BJ (cell line): ENCODE results near the gene PLBD2. TPM values are rescaled to one million over a fixed set of nuclear protein-coding genes. Genes with fewer than 3 reads are reported as not detected.

ENCODE experiments used
- CTCF ChIA-PET: fragments of 350-600 bp; formaldehyde crosslinking; extraction: SDS; loops from one replicate; lab custom pipeline; 2021; ENCODE audit warnings: antibody characterized with exemption, inconsistent platforms; lab: Yijun Ruan, JAX
- POLR2A ChIA-PET: fragments of 300-600 bp; sonication (Branson Sonifier 250); formaldehyde crosslinking; extraction: SDS; loops from one replicate; lab custom pipeline; 2021; ENCODE audit warnings: antibody characterized with exemption; lab: Charles Lee
- DNase-seq: peaks from one replicate; pipeline ENCODE4 v3.0.0-alpha.2; 2011; ENCODE audit warnings: low read depth
- H3K27me3 ChIP-seq: 2 replicates; pipeline ENCODE4 v1.6.0; 2011; ENCODE audit warnings: low read length; ENCODE audit not compliant: control insufficient read depth, insufficient read depth
- H3K36me3 ChIP-seq: 2 replicates; pipeline ENCODE4 v1.5.1; 2011; ENCODE audit warnings: low read length; ENCODE audit not compliant: control insufficient read depth, insufficient read depth
- H3K4me3 ChIP-seq: 2 replicates; pipeline ENCODE4 v1.5.1; 2011; ENCODE audit warnings: low read depth, mild to moderate bottlenecking, control low read depth, low read length
- polyA plus RNA-seq: library from polyadenylated mRNA; depleted of rRNA; stranded (reverse); fragments of >200 nt; gene quantifications from 2 replicates; pipeline ENCODE4 v1.2.3, GENCODE V29; 2011
- TF ChIP-seq, protein P1 (sequence below): IDR thresholded peaks from 2 replicates; pipeline ENCODE4 v1.5.1; 2011; ENCODE audit warnings: low read depth, mild to moderate bottlenecking, control low read depth, inconsistent platforms, low read length, moderate library complexity; ENCODE audit not compliant: insufficient read depth

The PLBD2 gene
- polyA plus RNA-seq, 1 experiment: 30.9 TPM

DNA sequence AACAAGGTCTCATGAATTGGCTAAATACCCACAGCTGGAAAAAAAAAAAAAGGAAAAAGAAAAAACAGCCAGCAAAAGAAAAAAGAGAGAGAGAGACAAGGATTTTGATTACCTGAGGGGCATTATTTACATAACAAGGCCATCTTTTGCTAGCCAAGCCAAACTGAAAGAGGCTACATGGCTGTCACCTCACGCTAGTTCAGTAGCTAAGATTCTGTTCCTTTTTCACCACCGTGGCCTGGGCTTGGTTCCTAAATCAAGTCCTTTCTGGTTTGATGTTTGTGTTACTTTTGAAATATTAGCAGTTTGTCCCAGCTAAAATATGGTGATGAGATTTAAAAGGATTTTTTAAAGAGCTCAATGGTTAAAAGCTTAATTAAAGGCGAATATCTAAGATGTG is 47.3 kb downstream of the PLBD2 start:
- ChIA-PET POLR2A (no interaction called here), CTCF (interaction anchor here (1.0 to 1.8 kb wide), 2 partner anchors 20 to 37 kb away, joined by 3 to 6 read pairs; no protein-coding TSS in a partner anchor)
- no peak for DNase-seq
- peaks cover 2% of the 10 kb centered on the region; the same call in 1 of the 2 replicates for H3K27me3 ChIP-seq
- H3K4me3 ChIP-seq: no peak overlapping the region
- H3K36me3 ChIP-seq: no peaks in the 10 kb centered on the region
- TF ChIP-seq, protein P1, sequence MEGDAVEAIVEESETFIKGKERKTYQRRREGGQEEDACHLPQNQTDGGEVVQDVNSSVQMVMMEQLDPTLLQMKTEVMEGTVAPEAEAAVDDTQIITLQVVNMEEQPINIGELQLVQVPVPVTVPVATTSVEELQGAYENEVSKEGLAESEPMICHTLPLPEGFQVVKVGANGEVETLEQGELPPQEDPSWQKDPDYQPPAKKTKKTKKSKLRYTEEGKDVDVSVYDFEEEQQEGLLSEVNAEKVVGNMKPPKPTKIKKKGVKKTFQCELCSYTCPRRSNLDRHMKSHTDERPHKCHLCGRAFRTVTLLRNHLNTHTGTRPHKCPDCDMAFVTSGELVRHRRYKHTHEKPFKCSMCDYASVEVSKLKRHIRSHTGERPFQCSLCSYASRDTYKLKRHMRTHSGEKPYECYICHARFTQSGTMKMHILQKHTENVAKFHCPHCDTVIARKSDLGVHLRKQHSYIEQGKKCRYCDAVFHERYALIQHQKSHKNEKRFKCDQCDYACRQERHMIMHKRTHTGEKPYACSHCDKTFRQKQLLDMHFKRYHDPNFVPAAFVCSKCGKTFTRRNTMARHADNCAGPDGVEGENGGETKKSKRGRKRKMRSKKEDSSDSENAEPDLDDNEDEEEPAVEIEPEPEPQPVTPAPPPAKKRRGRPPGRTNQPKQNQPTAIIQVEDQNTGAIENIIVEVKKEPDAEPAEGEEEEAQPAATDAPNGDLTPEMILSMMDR: no peak

DNA sequence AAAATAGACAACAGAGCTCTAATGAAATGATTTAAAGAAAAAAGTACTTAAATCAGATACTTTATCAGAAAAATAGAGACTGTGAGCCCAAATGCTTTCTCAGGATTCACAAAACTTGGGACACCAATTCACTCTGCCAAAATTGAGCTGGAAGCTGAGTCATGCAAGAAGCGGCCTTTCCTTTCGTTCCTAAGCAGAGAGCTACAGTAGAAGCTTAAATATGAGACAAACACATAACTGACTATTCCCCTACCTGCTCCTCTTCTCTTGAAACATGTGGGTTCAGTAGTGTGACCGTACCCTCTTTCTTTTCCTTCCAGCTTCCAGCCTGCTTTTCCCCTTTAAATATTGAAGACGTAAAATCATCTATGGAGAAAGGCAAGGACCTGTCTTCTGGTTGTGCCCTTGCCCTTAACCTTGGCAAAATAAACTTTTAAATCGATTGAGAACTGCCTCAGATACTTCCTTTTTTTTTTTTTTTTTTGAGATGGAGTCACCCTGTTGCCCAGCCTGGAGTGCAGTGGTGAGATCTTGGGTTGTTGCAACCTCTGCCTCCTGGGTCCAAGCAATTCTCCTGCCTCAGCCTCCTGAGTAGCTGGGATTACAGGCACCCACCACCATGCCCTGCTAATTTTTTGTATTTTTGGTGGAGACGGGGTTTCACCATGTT is 49.7 kb downstream of the PLBD2 start:
- no peak for DNase-seq
- CTCF ChIA-PET: interaction anchor here (0.8 to 2.2 kb wide), 2 partner anchors 11 to 16 kb away, joined by 3 to 16 read pairs; no protein-coding TSS in a partner anchor
- H3K36me3 ChIP-seq: no peaks in the 10 kb centered on the region
- no peak overlapping the region for H3K4me3 ChIP-seq
- POLR2A ChIA-PET: no interaction called here
- H3K27me3 ChIP-seq: peaks cover 2% of the 10 kb centered on the region; the same call in 1 of the 2 replicates
- TF ChIP-seq, protein P1: no peak

- ChIA-PET CTCF (interaction anchor here (1.1 to 1.8 kb wide), 2 partner anchors 16 to 97 kb away, joined by 3 to 6 read pairs; no protein-coding TSS in a partner anchor), POLR2A (no interaction called here)
- H3K27me3 ChIP-seq: peaks cover 2% of the 10 kb centered on the region; the same call in 1 of the 2 replicates
- no peak for DNase-seq
- TF ChIP-seq, protein P1: no peak
- H3K36me3 ChIP-seq: no peaks in the 10 kb centered on the region
- H3K4me3 ChIP-seq: no peak overlapping the region
Observed at GRCh38 chr12:113408756-113409298, 50.4 kb downstream of the PLBD2 start.

GRCh38 chr12:113409462-113410124 is 51.2 kb downstream of the PLBD2 start:
- CTCF ChIA-PET: interaction anchor here (1.1 to 1.8 kb wide), 3 partner anchors 9 to 98 kb away, joined by 3 to 6 read pairs (median 3); no protein-coding TSS in a partner anchor
- POLR2A ChIA-PET: no interaction called here
- Histone ChIP-seq H3K4me3 (no peak overlapping the region), H3K36me3 (no peaks in the 10 kb centered on the region), H3K27me3 (peaks cover 2% of the 10 kb centered on the region; the same call in 1 of the 2 replicates)
- TF ChIP-seq, protein P1: no peak
- DNase-seq: no peak

- Histone ChIP-seq H3K27me3 (peaks cover 2% of the 10 kb centered on the region; the same call in 1 of the 2 replicates), H3K4me3 (no peak overlapping the region), H3K36me3 (no peaks in the 10 kb centered on the region)
- TF ChIP-seq, protein P1: no peak
- ChIA-PET POLR2A (interaction anchor here (1.0 kb wide), 1 partner anchor 1945 kb away, joined by 11 read pairs; no protein-coding TSS in a partner anchor), CTCF (interaction anchor here (0.5 kb wide), 1 partner anchor 449 kb away, joined by 4 read pairs; no protein-coding TSS in a partner anchor)
- no peak for DNase-seq
Observed at GRCh38 chr12:113413488-113413939, 55.1 kb downstream of the PLBD2 start.
